Liver (tissue), 9 donors: ENCODE results near the gene PCNX2. TPM values are rescaled to one million over a fixed set of nuclear protein-coding genes. Genes with fewer than 3 reads are reported as not detected.

Experiments used
- DNase-seq: peaks from one replicate; pipeline ENCODE4 v3.0.0-alpha.2; 2017; ENCODE audit warnings: low spot score
- H3K27ac ChIP-seq, 2 donors: one replicate each; pipeline ENCODE4 v1.7.0; 2013; ENCODE audit warnings: inconsistent platforms in 2 of 2, low read length in 2 of 2, control low read depth in 1 of 2, low read depth in 1 of 2, mild to moderate bottlenecking in 1 of 2
- H3K27me3 ChIP-seq, 4 donors: one replicate each; pipeline versions ENCODE4 v1.6.1 to v1.7.0; 2013; ENCODE audit warnings: low read length in 3 of 4, inconsistent platforms in 1 of 4, mild to moderate bottlenecking in 1 of 4, moderate library complexity in 1 of 4; ENCODE audit not compliant: control insufficient read depth in 4 of 4, insufficient read depth in 4 of 4
- H3K36me3 ChIP-seq, 4 donors: one replicate each; pipeline versions ENCODE4 v1.6.1 to v1.7.0; 2013; ENCODE audit warnings: low read length in 3 of 4, mild to moderate bottlenecking in 3 of 4, low read depth in 1 of 4, moderate library complexity in 1 of 4; ENCODE audit not compliant: control insufficient read depth in 4 of 4, insufficient read depth in 3 of 4
- H3K4me1 ChIP-seq, 4 donors: one replicate each; pipeline versions ENCODE4 v1.6.1 to v1.7.0; 2013; ENCODE audit warnings: low read length in 3 of 4, mild to moderate bottlenecking in 3 of 4, moderate library complexity in 1 of 4; ENCODE audit not compliant: control insufficient read depth in 4 of 4, insufficient read depth in 4 of 4
- H3K4me3 ChIP-seq, 3 donors: one replicate each; pipeline versions ENCODE4 v1.6.1 to v1.7.0; 2013; ENCODE audit warnings: low read length in 3 of 3, control low read depth in 1 of 3, low read depth in 1 of 3, mild to moderate bottlenecking in 1 of 3
- H3K9ac ChIP-seq, 2 donors: one replicate each; pipeline ENCODE4 v1.7.0; 2013; ENCODE audit warnings: low read length in 2 of 2, mild to moderate bottlenecking in 2 of 2, moderate library complexity in 2 of 2, control low read depth in 1 of 2, low read depth in 1 of 2
- H3K9me3 ChIP-seq, 4 donors: one replicate each; pipeline versions ENCODE4 v1.6.1 to v1.7.0; 2013; ENCODE audit warnings: low read length in 3 of 4; ENCODE audit not compliant: control insufficient read depth in 4 of 4
- EGR1 ChIP-seq, 2 donors: IDR thresholded peaks; 2 replicates each; pipeline ENCODE4 v1.6.1; 2016 to 2018; ENCODE audit warnings: antibody characterized with exemption in 2 of 2, low read depth in 2 of 2
- FOXA1 ChIP-seq: IDR thresholded peaks from 2 replicates; pipeline ENCODE4 v1.6.1; 2016; ENCODE audit warnings: antibody characterized with exemption
- GABPA ChIP-seq, 2 donors: IDR thresholded peaks in 1 of 2; conservative IDR thresholded peaks in 1 of 2; 2 replicates each; pipeline ENCODE4 v1.6.1; 2016; ENCODE audit warnings: antibody characterized with exemption in 2 of 2, mild to moderate bottlenecking in 1 of 2, moderate library complexity in 1 of 2
- HNF4A ChIP-seq, 2 donors: conservative IDR thresholded peaks; 2 replicates each; pipeline ENCODE4 v1.6.1; 2016; ENCODE audit warnings: antibody characterized with exemption in 2 of 2, mild to moderate bottlenecking in 2 of 2
- JUND ChIP-seq, 2 donors: IDR thresholded peaks; 2 replicates each; pipeline ENCODE4 v1.6.1; 2016; ENCODE audit warnings: antibody characterized with exemption in 2 of 2
- NR2F2 ChIP-seq: IDR thresholded peaks from 2 replicates; pipeline ENCODE4 v1.6.1; 2016; ENCODE audit warnings: antibody characterized with exemption
- RAD21 ChIP-seq, 2 donors: IDR thresholded peaks; 2 replicates each; pipeline ENCODE4 v1.6.1; 2016; ENCODE audit warnings: antibody characterized with exemption in 2 of 2, mild to moderate bottlenecking in 2 of 2
- RXRA ChIP-seq, 2 donors: IDR thresholded peaks; 2 replicates each; pipeline ENCODE4 v1.6.1; 2017 to 2018; ENCODE audit warnings: antibody characterized with exemption in 2 of 2, mild to moderate bottlenecking in 1 of 2
- SP1 ChIP-seq: IDR thresholded peaks from 2 replicates; pipeline ENCODE4 v1.6.1; 2018; ENCODE audit warnings: antibody characterized with exemption, mild to moderate bottlenecking
- TAF1 ChIP-seq: conservative IDR thresholded peaks from 2 replicates; pipeline ENCODE4 v1.6.1; 2016; ENCODE audit warnings: antibody characterized with exemption, mild to moderate bottlenecking
- YY1 ChIP-seq: IDR thresholded peaks from 2 replicates; pipeline ENCODE4 v1.6.1; 2016; ENCODE audit warnings: antibody characterized with exemption, mild to moderate bottlenecking
- WGBS: extraction: QIAGEN DNeasy Blood & Tissue Kit; methylation state at CpG from one replicate; pipeline ENCODE4 v1.1.7; 2013; 5-methylcytosine and 5-hydroxymethylcytosine counted together
- polyA plus RNA-seq, 2 donors: library from polyadenylated mRNA; stranded (reverse) in 1 of 2; unstranded in 1 of 2; fragments of 200-250 nt in 1 of 2; fragments of >200 nt in 1 of 2; fragmentation: Nextera tagmentation in 1 of 2; extraction: Ambion mirVana in 1 of 2; gene quantifications; one replicate each; pipeline versions ENCODE4 v1.2.1 to v1.2.3, GENCODE V29; 2013 to 2015
- total RNA-seq, 2 donors: library from RNA; depleted of rRNA; stranded (reverse); fragments of >200 nt; gene quantifications; one replicate each; pipeline ENCODE4 v1.2.3, GENCODE V29; 2014
- TF ChIP-seq, protein P1 (sequence below): IDR thresholded peaks from 2 replicates; pipeline ENCODE4 v1.6.1; 2016; ENCODE audit warnings: antibody characterized with exemption
- donor health status: healthy.
- donor health status: healthy.
- donor health status: healthy.
- donor health status: healthy.
- donor health status: healthy.

PCNX2 gene
- total and polyA plus RNA-seq, 4 donors = 0.20 to 3.1 (median 0.92) TPM

DNA sequence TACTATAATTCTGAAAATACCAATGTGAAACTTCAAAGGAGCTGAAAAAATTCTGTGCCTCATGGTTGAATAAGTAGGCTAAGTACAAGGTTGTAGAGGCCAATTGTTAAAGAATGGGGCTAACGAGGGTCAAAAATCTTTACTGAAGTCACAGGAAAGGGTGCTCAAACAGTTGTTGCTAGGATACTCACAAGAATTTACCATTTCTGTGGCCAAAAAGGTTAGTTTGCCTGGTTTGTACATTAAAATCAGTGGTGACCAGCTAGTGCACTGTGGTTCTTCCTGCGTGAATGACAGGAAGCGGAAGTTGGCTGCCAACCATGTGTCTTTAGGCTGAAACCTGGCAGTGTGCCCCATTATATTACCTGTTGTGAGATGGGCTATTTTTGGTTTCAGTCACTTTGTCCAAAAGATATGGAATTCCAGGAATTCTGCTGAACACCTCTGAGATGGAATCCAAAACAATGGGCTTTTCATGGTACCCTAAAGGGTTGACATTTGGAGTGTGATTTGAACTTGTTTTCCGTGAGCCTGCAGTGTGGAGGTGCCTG lies 45.5 kb upstream of the PCNX2 start:
- Histone ChIP-seq H3K4me3 (no peak overlapping the region), H3K9me3 (no peaks in the 10 kb centered on the region), H3K36me3 (no peaks in the 10 kb centered on the region), H3K9ac (no peak overlapping the region), H3K27ac (no peak overlapping the region), H3K27me3 (no peaks in the 10 kb centered on the region), H3K4me1 (peaks cover 6 to 45% (median 29%) of the 10 kb centered on the region in 4 donors)
- no peak for DNase-seq
- TF ChIP-seq GABPA (IDR thresholded peaks at IDR 0.05 in 1 of 2, conservative IDR thresholded peaks at IDR 0.05 in 1 of 2) (peak in 1 of 2 donors; percentile 32), EGR1 (IDR thresholded peaks at IDR 0.05; ENCODE audit: low read depth in 2 of 2) (no peak)
- WGBS = 74% methylated on average over 4 of the region's 4 CpGs

- Histone ChIP-seq H3K9ac (no peak overlapping the region), H3K36me3 (no peaks in the 10 kb centered on the region), H3K9me3 (no peaks in the 10 kb centered on the region), H3K27me3 (no peaks in the 10 kb centered on the region), H3K4me1 (peaks cover 6 to 45% (median 29%) of the 10 kb centered on the region in 4 donors), H3K4me3 (no peak overlapping the region), H3K27ac (no peak overlapping the region)
- 76% methylated on average over 3 of the region's 3 CpGs for WGBS
- no peak for DNase-seq
- TF ChIP-seq JUND (IDR thresholded peaks at IDR 0.05) (no peak), HNF4A (conservative IDR thresholded peaks at IDR 0.05) (peak; percentile 6 to 41)
Measured at GRCh38 chr1:233340031-233340555, 44.6 kb upstream of the PCNX2 start.

- TF ChIP-seq, protein P1, sequence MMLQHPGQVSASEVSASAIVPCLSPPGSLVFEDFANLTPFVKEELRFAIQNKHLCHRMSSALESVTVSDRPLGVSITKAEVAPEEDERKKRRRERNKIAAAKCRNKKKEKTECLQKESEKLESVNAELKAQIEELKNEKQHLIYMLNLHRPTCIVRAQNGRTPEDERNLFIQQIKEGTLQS = no peak
- TF ChIP-seq RXRA (IDR thresholded peaks at IDR 0.05) (no peak), SP1 (no peak), YY1 (no peak), TAF1 (no peak), NR2F2 (no peak), FOXA1 (no peak)
- no peak overlapping the region for H3K4me3 ChIP-seq
- WGBS = 93% methylated on average over 2 of the region's 2 CpGs
- no peaks in the 10 kb centered on the region for H3K9me3 ChIP-seq
- H3K4me1 ChIP-seq = peaks cover 4 to 37% (median 22%) of the 10 kb centered on the region in 4 donors
- H3K27me3 ChIP-seq = no peaks in the 10 kb centered on the region
- no peak overlapping the region for H3K27ac ChIP-seq
- DNase-seq = no peak
- H3K9ac ChIP-seq = no peak overlapping the region
- no peaks in the 10 kb centered on the region for H3K36me3 ChIP-seq
Measured at GRCh38 chr1:233338102-233338501, 42.6 kb upstream of the PCNX2 start.

GRCh38 chr1:233337505-233337904 lies 42.0 kb upstream of the PCNX2 start:
- Histone ChIP-seq H3K9me3 (no peaks in the 10 kb centered on the region), H3K36me3 (no peaks in the 10 kb centered on the region), H3K27ac (no peak overlapping the region), H3K27me3 (no peaks in the 10 kb centered on the region), H3K4me3 (no peak overlapping the region), H3K4me1 (peaks cover 2 to 31% (median 16%) of the 10 kb centered on the region in 4 donors), H3K9ac (no peak overlapping the region)
- TF ChIP-seq SP1 (no peak), RAD21 (IDR thresholded peaks at IDR 0.05) (no peak), HNF4A (conservative IDR thresholded peaks at IDR 0.05) (no peak), EGR1 (IDR thresholded peaks at IDR 0.05; ENCODE audit: low read depth in 2 of 2) (no peak), GABPA (IDR thresholded peaks at IDR 0.05 in 1 of 2, conservative IDR thresholded peaks at IDR 0.05 in 1 of 2) (no peak), NR2F2 (no peak), YY1 (no peak)
- DNase-seq = no peak
- WGBS = 79% methylated on average over 3 of the region's 3 CpGs
